H1 (cell line): ENCODE data around the gene KCNA10. TPM values are rescaled to one million over a fixed set of nuclear protein-coding genes. Genes with fewer than 3 reads are reported as not detected.

ENCODE experiments used
- CBX8 ChIP-seq: fragments of 300-800, 300-1000 bp; sonication (generic); IDR thresholded peaks from 2 replicates; pipeline ENCODE4 v1.7.1; 2016; ENCODE audit warnings: low read depth, low read length, borderline replicate concordance
- CHD1 ChIP-seq: IDR thresholded peaks from 2 replicates; pipeline ENCODE4 v1.6.1; 2012; ENCODE audit warnings: low read depth, low read length, improper control_type of control experiment
- JUN ChIP-seq: IDR thresholded peaks from 2 replicates; pipeline ENCODE4 v1.6.1; 2011; ENCODE audit warnings: low read depth, mild to moderate bottlenecking, improper control_type of control experiment, low read length
- SP4 ChIP-seq: IDR thresholded peaks from 2 replicates; pipeline ENCODE4 v1.6.1; 2012; ENCODE audit warnings: low read length, inconsistent platforms
- SUZ12 ChIP-seq: fragments of 200-600 bp; sonication (generic); IDR thresholded peaks from 2 replicates; pipeline ENCODE4 v1.6.1; 2012; ENCODE audit warnings: mild to moderate bottlenecking, inconsistent platforms, low read length, moderate library complexity, mixed read lengths
- polyA plus RNA-seq, 7 experiments: library from polyadenylated mRNA; depleted of rRNA in 3 of 7; stranded (reverse) in 5 of 7; unstranded in 2 of 7; fragments of >200 nt in 5 of 7; fragments of 200-250 nt in 2 of 7; gene quantifications; 1 replicate in 5 of 7; 2 replicates in 1 of 7; 4 replicates in 1 of 7; pipeline versions ENCODE4 v1.2.1 to v1.2.3, GENCODE V29; 2011 to 2013; ENCODE audit warnings: missing spikeins in 2 of 7, mixed read lengths in 2 of 7
- total RNA-seq: library from RNA; stranded (reverse); fragmentation: NEBNext Ultra II Directional; extraction: Animal tissue kit (Norgen Biotek cat#: 25700); gene quantifications from 2 replicates; pipeline ENCODE4 v1.2.1, GENCODE V29; 2021

Gene KCNA10
- total and polyA plus RNA-seq, 2 of the 8 experiments (the other 6 are each of a cell fraction or from before 2014, with no cell fraction given), result not detected

DNA sequence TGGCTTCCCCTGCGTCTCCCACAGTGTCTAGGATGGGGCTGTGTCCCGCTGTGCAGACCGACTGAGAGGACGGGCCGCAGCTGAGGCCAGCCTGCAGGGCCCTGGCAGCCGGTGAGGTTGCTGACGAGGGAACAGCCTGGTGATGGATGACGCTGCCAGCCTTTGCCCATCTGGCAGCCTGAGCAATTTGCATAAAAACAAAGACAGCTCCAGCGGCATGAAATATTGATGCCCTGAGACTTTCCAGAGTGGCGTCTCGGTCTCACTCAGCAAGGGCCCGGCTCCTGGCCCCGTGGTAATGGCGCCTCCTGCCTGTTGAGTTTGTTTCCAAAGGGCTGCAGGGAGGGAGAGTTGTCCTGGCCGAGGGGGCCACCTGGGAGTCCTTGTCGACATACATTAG, 19.1 kb upstream of the KCNA10 start (continued):
- no peak for TF ChIP-seq SP4
- TF ChIP-seq CBX8, result no peak
- no peak for TF ChIP-seq SUZ12
- TF ChIP-seq CHD1, result no peak
- no peak for TF ChIP-seq JUN
